Measurements from ENCODE around the gene PIGK.

The PIGK gene

GRCh38 chr1:77060000-77060399 is 159.2 kb downstream of the PIGK start:
- no peak for TF ChIP-seq CTCF (IDR thresholded peaks at IDR 0.05; ENCODE audit: extremely low read depth, insufficient read depth, missing control alignments)
- no peak for DNase-seq (ENCODE audit: low spot score)
- in situ Hi-C loops (cut with MboI; ENCODE audit: low pct_unique_long_range_greater_than_20kb, low sequenced_read_pairs, unreplicated experiment) = no loop called here

GRCh38 chr1:77057994-77058585 is 161.1 kb downstream of the PIGK start:
- in situ Hi-C loops (cut with MboI; ENCODE audit: low pct_unique_long_range_greater_than_20kb, low sequenced_read_pairs, unreplicated experiment) = no loop called here
- no peak for TF ChIP-seq CTCF (IDR thresholded peaks at IDR 0.05; ENCODE audit: extremely low read depth, insufficient read depth, missing control alignments)
- no peak for DNase-seq (ENCODE audit: low spot score)

DNA sequence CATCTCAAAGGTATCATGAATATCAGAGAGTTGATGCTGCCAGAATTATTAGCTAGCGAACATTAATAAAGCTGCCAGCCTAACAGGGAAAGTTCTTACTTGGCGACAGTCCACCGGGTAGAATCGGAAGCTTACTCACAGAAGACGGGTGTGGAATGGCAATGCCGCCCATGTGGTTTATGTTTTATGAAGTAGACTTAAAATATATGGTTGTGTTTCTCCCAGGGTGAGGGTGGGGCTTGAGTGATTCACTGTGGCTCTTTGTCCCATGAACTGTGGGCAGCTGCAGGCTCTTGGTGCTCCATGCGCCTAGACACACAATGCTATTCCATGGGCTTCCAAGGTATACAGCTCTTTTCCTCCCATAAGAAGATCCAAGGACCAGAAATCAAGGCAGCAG is 162.7 kb downstream of the PIGK start:
- no peak for DNase-seq (ENCODE audit: low spot score)
- TF ChIP-seq CTCF (IDR thresholded peaks at IDR 0.05; ENCODE audit: extremely low read depth, insufficient read depth, missing control alignments) = no peak
- in situ Hi-C loops (cut with MboI; ENCODE audit: low pct_unique_long_range_greater_than_20kb, low sequenced_read_pairs, unreplicated experiment) = no loop called here

DNA sequence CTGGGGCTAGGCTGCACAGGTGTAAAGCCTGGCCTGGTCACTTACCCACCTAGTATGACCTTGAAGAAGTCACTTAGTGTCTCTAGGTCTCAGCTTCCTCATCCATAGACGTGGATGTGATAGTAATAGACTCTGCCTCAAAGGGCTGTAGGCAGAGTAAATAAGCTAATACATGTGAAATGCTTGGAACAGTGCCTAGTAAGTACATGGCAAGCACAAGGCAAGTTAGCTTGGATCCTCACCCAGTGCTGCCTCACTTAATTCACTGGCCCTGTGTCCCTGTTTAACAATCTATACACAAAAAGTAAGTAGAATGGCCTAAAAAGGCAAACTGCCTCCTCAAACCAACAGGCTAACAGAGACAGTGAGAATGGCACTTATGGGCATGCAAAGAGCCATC is 167.8 kb downstream of the PIGK start:
- TF ChIP-seq CTCF (IDR thresholded peaks at IDR 0.05; ENCODE audit: extremely low read depth, insufficient read depth, missing control alignments) = no peak
- DNase-seq (ENCODE audit: low spot score) = no peak
- in situ Hi-C loops (cut with MboI; ENCODE audit: low pct_unique_long_range_greater_than_20kb, low sequenced_read_pairs, unreplicated experiment) = no loop called here

GRCh38 chr1:77048615-77049005 is 170.6 kb downstream of the PIGK start:
- DNase-seq (ENCODE audit: low spot score) = no peak
- TF ChIP-seq CTCF (IDR thresholded peaks at IDR 0.05; ENCODE audit: extremely low read depth, insufficient read depth, missing control alignments) = no peak
- in situ Hi-C loops (cut with MboI; ENCODE audit: low pct_unique_long_range_greater_than_20kb, low sequenced_read_pairs, unreplicated experiment) = no loop called here

DNA sequence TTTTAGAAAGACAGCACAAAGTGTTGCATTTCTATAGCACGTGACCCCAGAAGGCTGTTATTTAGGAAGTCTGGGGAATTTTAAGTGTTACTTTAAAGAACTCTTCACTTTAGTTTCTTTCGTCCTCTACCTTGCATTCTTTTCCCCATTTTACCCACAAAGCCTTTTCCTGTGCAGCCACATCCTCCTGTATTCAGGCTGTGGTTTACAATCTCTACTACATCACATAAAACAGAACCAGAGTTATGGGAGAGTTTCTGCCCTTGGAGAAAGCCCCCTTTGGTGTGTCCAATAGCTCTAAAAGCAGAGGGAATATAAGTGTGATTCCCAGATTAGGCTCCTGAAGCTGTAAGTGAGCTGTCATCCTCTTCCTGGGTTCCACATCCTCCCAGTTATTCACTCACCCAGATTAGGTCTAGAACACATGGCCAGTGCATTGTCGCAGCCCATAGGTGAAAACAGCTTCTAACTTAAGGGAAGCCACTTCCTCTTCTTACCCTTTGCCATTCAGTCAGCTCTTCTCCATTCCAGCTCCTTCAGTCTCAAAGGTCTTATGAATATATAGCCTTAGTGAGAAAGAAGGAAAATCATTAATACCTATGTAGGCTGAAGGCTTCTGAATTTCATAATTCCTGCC is 171.1 kb downstream of the PIGK start:
- no peak for TF ChIP-seq CTCF (IDR thresholded peaks at IDR 0.05; ENCODE audit: extremely low read depth, insufficient read depth, missing control alignments)
- in situ Hi-C loops (cut with MboI; ENCODE audit: low pct_unique_long_range_greater_than_20kb, low sequenced_read_pairs, unreplicated experiment) = no loop called here
- no peak for DNase-seq (ENCODE audit: low spot score)

All from GM13977 (cell line).